Thymus (tissue), 11 donors: ENCODE data around the gene HOTAIR. TPM values are rescaled to one million over a fixed set of nuclear protein-coding genes. Genes with fewer than 3 reads are reported as not detected.

Source experiments
- DNase-seq, 9 donors: peaks; one replicate each; pipeline ENCODE4 v3.0.0-alpha.2; 2013; ENCODE audit warnings: low spot score in 9 of 9, low read depth in 6 of 9, missing footprints in 1 of 9
- H3K27ac ChIP-seq, 2 donors: one replicate each; pipeline ENCODE4 v1.5.1; 2013; ENCODE audit warnings: control low read depth in 1 of 2, low read depth in 1 of 2, low read length in 1 of 2, mild to moderate bottlenecking in 1 of 2, moderate library complexity in 1 of 2
- H3K27me3 ChIP-seq, 2 donors: one replicate each; pipeline ENCODE4 v1.5.1; 2013; ENCODE audit warnings: low read length in 1 of 2; ENCODE audit not compliant: control insufficient read depth in 2 of 2, insufficient read depth in 1 of 2
- H3K36me3 ChIP-seq, 2 donors: one replicate each; pipeline ENCODE4 v1.5.1; 2013; ENCODE audit warnings: low read length in 1 of 2, mild to moderate bottlenecking in 1 of 2, moderate library complexity in 1 of 2; ENCODE audit not compliant: control insufficient read depth in 2 of 2, insufficient read depth in 2 of 2
- H3K4me1 ChIP-seq, 2 donors: one replicate each; pipeline ENCODE4 v1.5.1; 2013; ENCODE audit warnings: low read length in 2 of 2; ENCODE audit not compliant: control insufficient read depth in 2 of 2, insufficient read depth in 2 of 2
- H3K4me3 ChIP-seq, 2 donors: one replicate each; pipeline ENCODE4 v1.5.1; 2013; ENCODE audit warnings: low read length in 2 of 2, control low read depth in 1 of 2, mild to moderate bottlenecking in 1 of 2
- H3K9me3 ChIP-seq, 2 donors: one replicate each; pipeline ENCODE4 v1.5.1; 2013; ENCODE audit warnings: low read length in 1 of 2, mild to moderate bottlenecking in 1 of 2; ENCODE audit not compliant: control insufficient read depth in 2 of 2, insufficient read depth in 1 of 2
- WGBS: extraction: QIAGEN DNeasy Blood & Tissue Kit; methylation state at CpG from one replicate; pipeline ENCODE4 v1.1.7; 2013; 5-methylcytosine and 5-hydroxymethylcytosine counted together
- polyA plus RNA-seq: library from polyadenylated mRNA; stranded (reverse); fragments of 200-250 nt; gene quantifications from one replicate; pipeline ENCODE4 v1.2.3, GENCODE V29; 2013
- total RNA-seq: library from RNA; stranded (reverse); fragments of 120-200 nt; gene quantifications from one replicate; pipeline ENCODE4 v1.2.4, GENCODE V29; 2013
- donor health status: healthy.

HOTAIR gene
- total and polyA plus RNA-seq, 2 donors: 0.25 TPM; not detected in 1

DNA sequence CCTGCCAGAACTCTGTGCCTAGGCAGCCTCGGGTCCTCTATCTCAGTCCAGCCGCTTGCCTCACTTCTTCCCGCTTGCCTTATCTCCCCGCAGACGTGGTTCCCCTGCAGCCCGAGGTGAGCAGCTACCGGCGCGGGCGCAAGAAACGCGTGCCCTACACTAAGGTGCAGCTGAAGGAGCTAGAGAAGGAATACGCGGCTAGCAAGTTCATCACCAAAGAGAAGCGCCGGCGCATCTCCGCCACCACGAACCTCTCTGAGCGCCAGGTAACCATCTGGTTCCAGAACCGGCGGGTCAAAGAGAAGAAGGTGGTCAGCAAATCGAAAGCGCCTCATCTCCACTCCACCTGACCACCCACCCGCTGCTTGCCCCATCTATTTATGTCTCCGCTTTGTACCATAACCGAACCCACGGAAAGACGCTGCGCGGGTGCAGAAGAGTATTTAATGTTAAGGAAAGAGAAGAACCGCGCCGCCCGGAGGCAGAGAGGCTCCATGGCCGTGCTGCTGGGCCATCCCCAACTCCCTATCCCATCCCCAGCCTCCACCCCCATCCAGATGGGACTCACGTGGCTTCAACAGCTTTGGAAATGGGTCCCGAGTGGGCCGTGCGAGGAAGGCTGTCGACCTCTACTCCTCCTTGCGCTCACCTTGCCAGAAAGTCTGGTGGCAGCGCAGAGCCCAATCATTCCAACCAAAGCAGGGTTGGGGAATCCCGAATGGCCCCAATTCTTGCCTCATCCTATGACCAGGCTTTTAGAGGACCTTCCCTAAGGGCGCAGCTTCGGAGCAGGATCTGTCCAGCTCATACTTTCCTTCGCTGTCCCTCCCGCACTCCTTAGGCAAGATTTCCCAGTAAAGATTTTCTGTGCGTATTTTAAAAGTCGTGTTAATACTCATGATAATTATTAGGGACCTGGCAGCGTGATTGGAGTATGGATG, 29.6 kb downstream of the HOTAIR start:
- DNase-seq: no peak
- Histone ChIP-seq H3K27me3 (peaks cover 77 to 100% of the 10 kb centered on the region in 2 donors), H3K36me3 (no peaks in the 10 kb centered on the region), H3K27ac (no peak overlapping the region), H3K4me1 (no peaks in the 10 kb centered on the region), H3K9me3 (peaks cover 1 to 3% of the 10 kb centered on the region in 2 donors), H3K4me3 (no peak overlapping the region)
- 10% methylated on average over 51 of the region's 51 CpGs for WGBS

DNA sequence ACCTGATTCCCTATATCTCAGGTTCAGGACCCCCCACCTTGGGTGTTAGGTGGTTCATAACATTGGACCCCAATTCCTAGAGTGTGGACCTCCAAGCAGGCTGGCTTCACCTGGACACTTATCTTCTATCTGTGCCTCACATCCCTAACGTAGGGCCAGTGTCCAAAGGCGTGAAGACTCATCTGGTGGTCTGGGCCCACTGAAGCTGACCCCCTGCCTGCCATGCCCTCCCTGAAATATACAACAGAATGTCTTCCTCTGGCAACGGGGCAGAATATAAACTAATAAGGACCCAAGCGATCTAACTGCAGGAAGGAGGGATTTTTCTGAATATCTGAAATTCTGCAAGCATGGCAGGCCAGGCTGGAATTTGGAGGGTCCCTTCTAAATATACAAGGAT, 30.5 kb downstream of the HOTAIR start:
- Histone ChIP-seq H3K9me3 (peaks cover 1 to 3% of the 10 kb centered on the region in 2 donors), H3K4me3 (no peak overlapping the region), H3K4me1 (no peaks in the 10 kb centered on the region), H3K27me3 (peaks cover 74 to 100% of the 10 kb centered on the region in 2 donors), H3K27ac (no peak overlapping the region), H3K36me3 (no peaks in the 10 kb centered on the region)
- no peak for DNase-seq
- 13% methylated on average over 4 of the region's 4 CpGs for WGBS

DNA sequence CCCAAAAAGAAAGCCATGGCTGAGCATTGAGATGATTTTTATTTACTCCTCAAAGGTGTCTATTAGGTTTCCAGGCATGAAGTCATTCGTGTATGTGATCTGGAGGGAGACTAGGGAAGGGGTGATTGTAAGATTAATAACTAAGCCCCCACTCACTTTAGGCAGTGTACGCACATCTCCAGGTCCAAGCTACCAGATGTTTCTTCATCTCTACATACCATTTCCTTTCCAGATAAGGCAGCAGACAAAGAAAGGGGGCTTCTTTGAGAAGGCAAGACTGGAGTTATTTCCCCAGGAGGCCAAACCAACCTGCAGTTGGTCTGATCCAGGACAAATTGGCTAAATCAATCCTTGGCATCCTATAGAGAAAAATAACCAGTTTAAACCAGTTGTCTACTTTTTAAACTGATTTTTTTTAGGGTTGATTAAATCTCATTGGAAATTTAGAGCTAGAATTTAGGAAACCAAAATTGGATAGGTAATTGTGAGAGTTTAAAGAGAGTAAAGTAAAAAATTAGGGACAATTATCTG, 32.2 kb downstream of the HOTAIR start:
- no peak for DNase-seq
- Histone ChIP-seq H3K9me3 (peaks cover 5 to 12% of the 10 kb centered on the region in 2 donors), H3K27me3 (peaks cover 74 to 100% of the 10 kb centered on the region in 2 donors), H3K4me3 (no peak overlapping the region), H3K4me1 (no peaks in the 10 kb centered on the region), H3K27ac (no peak overlapping the region), H3K36me3 (no peaks in the 10 kb centered on the region)
- WGBS: 16% methylated on average over 2 of the region's 2 CpGs

DNA sequence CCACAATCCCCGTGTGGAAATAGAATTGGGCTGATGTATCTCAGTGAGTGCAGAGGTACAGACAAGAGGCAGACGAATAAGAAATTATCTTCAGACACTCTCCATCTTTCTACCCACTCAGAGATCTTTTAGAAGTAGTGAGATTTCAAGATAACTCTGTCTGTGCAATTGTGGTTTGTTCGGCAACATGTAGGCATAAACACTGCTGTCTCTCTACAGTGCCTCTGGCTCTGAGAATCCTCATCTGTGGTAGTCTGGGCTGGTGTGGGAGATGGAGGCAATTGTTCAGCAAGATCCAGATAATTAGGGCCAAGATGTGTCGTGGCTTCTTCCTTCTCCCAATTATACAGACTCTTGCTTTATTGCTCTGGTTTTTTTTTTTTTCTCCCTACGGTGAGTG, 33.0 kb downstream of the HOTAIR start:
- H3K9me3 ChIP-seq: peaks cover 6 to 12% of the 10 kb centered on the region in 2 donors
- no peak overlapping the region for H3K4me3 ChIP-seq
- 13% methylated on average over 5 of the region's 5 CpGs for WGBS
- no peaks in the 10 kb centered on the region for H3K4me1 ChIP-seq
- no peak overlapping the region for H3K27ac ChIP-seq
- no peaks in the 10 kb centered on the region for H3K36me3 ChIP-seq
- peaks cover 78 to 100% of the 10 kb centered on the region in 2 donors for H3K27me3 ChIP-seq
- no peak for DNase-seq

DNA sequence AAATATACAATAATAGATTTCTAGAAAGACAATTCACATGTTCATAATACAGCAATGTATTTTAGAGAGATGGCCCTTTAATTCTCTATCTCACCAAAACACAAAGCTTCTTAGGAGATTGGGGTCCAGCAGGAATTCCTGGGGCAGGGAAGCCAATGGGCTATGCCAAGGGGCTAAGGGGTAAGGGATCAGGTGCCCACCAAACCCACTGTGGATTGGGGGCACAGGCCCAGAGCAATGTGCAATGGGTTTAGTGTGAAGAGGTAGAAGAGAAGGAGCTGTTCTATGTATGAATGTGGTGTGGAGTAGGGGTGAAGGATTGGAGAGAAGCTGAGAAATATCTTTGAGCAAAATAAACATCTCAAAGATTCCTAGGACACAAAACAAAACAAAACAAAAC, 33.6 kb downstream of the HOTAIR start:
- H3K27me3 ChIP-seq: peaks cover 78 to 100% of the 10 kb centered on the region in 2 donors
- no peaks in the 10 kb centered on the region for H3K36me3 ChIP-seq
- H3K27ac ChIP-seq: no peak overlapping the region
- no peak overlapping the region for H3K4me3 ChIP-seq
- H3K9me3 ChIP-seq: peaks cover 6 to 12% of the 10 kb centered on the region in 2 donors
- H3K4me1 ChIP-seq: no peaks in the 10 kb centered on the region
- DNase-seq: no peak

DNA sequence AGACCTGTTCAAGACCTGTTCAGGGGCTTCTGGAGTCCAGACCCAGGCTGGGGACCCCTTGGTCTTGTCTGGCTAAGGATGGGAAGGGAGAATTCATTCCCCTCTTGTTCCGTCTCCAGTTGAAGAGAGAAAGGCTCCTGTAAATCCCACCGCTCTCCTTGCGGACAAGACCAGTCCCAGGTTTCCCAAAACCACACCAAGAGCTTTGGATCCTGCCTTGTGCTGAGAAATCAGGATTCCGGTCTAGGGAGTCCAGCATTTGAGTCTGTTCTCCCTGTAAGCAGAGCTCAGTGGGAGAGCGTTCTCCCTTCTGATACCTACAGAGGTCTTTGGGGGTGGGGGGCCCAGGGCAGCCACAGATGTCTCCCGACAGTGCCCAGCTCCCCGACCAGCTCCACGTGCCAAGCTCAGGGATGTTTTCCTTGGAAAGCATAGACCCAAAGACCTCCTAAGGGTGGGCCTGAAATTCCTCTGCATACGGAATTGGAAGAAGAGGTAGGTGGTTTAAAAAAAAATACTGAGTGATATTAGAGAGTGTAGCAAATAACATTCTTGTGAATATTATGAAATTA, 34.2 kb downstream of the HOTAIR start:
- H3K4me1 ChIP-seq: no peaks in the 10 kb centered on the region
- H3K36me3 ChIP-seq: no peaks in the 10 kb centered on the region
- no peak overlapping the region for H3K4me3 ChIP-seq
- H3K9me3 ChIP-seq: peaks cover 6 to 12% of the 10 kb centered on the region in 2 donors
- H3K27ac ChIP-seq: no peak overlapping the region
- 13% methylated on average over 9 of the region's 9 CpGs for whole genome bisulfite sequencing
- no peak for DNase-seq
- peaks cover 80 to 100% of the 10 kb centered on the region in 2 donors for H3K27me3 ChIP-seq

DNA sequence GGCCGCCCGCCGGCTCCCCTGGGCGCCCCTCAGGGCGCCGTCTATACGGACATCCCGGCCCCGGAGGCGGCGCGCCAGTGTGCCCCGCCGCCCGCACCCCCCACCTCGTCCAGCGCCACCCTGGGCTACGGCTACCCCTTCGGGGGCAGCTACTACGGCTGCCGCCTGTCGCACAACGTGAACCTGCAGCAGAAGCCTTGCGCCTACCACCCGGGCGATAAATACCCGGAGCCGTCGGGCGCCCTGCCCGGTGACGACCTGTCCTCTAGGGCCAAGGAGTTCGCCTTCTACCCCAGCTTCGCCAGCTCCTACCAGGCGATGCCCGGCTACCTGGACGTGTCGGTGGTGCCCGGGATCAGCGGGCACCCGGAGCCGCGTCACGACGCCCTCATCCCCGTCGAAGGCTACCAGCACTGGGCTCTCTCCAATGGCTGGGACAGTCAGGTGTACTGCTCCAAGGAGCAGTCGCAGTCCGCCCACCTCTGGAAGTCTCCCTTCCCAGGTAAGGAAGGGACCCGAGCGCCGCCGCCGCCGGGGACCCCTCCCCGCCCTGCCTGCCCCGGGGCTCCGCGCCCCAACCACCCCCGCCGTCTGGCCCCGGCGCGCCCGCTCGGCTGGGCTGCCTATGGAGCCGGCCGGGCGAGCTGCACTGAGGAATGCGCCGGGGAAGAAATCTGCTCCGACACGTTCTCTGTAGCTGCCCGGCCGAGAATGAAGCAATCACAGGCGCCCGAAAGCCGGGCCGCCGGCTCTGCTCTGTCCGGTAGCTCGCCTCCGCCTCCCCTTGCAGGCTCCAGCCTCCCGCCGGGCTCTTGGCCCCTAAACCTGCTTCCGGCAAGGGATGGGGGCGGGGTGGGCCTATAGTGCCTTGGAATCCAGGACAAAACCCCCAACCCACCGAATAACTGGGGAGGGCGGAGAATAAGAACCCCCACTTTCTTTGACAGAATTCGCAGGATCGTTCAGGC, 35.3 kb downstream of the HOTAIR start:
- Histone ChIP-seq H3K27me3 (peaks cover 80 to 100% of the 10 kb centered on the region in 2 donors), H3K4me1 (no peaks in the 10 kb centered on the region), H3K36me3 (no peaks in the 10 kb centered on the region), H3K9me3 (peaks cover 5 to 13% of the 10 kb centered on the region in 2 donors), H3K27ac (no peak overlapping the region), H3K4me3 (no peak overlapping the region)
- no peak for DNase-seq
- WGBS: 11% methylated on average over 91 of the region's 91 CpGs

DNA sequence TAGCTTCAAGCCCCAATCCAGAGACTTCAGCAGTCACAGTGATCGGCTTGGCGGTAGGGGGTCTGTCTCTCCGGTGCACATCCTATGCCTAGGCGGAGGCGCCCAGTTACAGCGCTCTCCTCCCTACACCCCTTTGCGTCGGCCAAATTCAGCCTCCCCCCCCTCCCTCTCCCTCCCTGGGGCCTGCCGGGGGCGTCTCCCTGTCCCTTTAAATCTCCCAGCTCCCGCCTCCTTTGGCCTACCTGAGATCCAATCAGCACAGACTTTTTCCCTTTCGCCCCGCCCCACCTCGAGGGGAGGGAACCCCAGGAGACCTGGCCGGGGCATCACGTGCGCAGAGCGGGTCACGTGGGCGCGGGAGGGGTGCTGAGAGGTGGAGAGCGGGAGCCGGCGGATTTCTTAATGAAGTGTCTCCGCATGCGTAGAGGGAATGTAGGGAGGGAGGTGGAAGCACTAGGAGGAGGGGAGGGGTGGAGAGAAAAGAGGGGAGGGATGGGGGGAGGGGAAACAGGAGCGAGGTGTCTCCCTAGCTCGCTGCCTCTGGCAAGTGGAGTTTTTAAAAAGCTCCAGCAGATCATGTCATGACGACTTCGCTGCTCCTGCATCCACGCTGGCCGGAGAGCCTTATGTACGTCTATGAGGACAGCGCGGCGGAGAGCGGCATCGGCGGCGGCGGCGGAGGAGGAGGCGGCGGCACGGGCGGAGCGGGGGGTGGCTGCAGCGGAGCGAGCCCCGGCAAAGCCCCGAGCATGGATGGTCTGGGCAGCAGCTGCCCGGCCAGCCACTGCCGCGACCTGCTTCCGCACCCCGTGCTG, 36.2 kb downstream of the HOTAIR start, which contains the start of gene HOXC13:
TSS of gene HOXC13 (plus strand) at position 506 of the 815 bp plus-strand sequence. CDS start at position 582, 76 bp downstream.
- Histone ChIP-seq H3K27me3 (peaks cover 79 to 100% of the 10 kb centered on the region in 2 donors), H3K9me3 (peaks cover 5 to 13% of the 10 kb centered on the region in 2 donors), H3K27ac (no peak within 1 kb of the TSS), H3K36me3 (no peaks in the 10 kb centered on the region), H3K4me1 (no peaks in the 10 kb centered on the region), H3K4me3 (no peak within 1 kb of the TSS)
- 11% methylated on average over 56 of the region's 56 CpGs for WGBS
- peak in 5 of 9 donors; percentile 5 to 43 (median 10) for DNase-seq
